GM12892 (cell line): ENCODE measurements around the gene IL9.

Experiments used
- DNase-seq: peaks from one replicate; pipeline ENCODE4 v3.0.0; 2011; ENCODE audit not compliant: insufficient read length
- FAIRE-seq: peaks from 2 replicates; lab custom pipeline; 2011; peaks lifted over from hg19 to GRCh38; lab: Jason Lieb, UNC
- POLR2A ChIP-seq: IDR thresholded peaks from 2 replicates; pipeline ENCODE4 v1.6.1; 2011; ENCODE audit warnings: low read depth, low read length, control low read depth
- POLR2AphosphoS5 ChIP-seq: IDR thresholded peaks from 2 replicates; pipeline ENCODE4 v1.6.1; 2011; ENCODE audit warnings: low read depth, low read length, control low read depth
- TAF1 ChIP-seq: IDR thresholded peaks from 2 replicates; pipeline ENCODE4 v1.6.1; 2011; ENCODE audit warnings: low read depth, mild to moderate bottlenecking, control low read depth, low read length, borderline replicate concordance

The IL9 gene

GRCh38 chr5:135843571-135844337 is 51.9 kb downstream of the IL9 start:
- TF ChIP-seq TAF1 = no peak
- TF ChIP-seq POLR2AphosphoS5 = no peak
- no peak for TF ChIP-seq POLR2A
- no peak for FAIRE-seq
- no peak for DNase-seq

- no peak for DNase-seq
- TF ChIP-seq TAF1 (no peak), POLR2AphosphoS5 (no peak), POLR2A (no peak)
- no peak for FAIRE-seq
Measured at GRCh38 chr5:135842737-135843136, 52.9 kb downstream of the IL9 start.
